ENCODE results near the gene OR10H1.
"Not testable (repeated sequence)": the region's sequence is repeated elsewhere in the genome, so short reads cannot be mapped to it uniquely, and the experiment has no call there.

The OR10H1 gene, protein sequence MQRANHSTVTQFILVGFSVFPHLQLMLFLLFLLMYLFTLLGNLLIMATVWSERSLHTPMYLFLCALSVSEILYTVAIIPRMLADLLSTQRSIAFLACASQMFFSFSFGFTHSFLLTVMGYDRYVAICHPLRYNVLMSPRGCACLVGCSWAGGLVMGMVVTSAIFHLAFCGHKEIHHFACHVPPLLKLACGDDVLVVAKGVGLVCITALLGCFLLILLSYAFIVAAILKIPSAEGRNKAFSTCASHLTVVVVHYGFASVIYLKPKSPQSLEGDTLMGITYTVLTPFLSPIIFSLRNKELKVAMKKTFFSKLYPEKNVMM

DNA sequence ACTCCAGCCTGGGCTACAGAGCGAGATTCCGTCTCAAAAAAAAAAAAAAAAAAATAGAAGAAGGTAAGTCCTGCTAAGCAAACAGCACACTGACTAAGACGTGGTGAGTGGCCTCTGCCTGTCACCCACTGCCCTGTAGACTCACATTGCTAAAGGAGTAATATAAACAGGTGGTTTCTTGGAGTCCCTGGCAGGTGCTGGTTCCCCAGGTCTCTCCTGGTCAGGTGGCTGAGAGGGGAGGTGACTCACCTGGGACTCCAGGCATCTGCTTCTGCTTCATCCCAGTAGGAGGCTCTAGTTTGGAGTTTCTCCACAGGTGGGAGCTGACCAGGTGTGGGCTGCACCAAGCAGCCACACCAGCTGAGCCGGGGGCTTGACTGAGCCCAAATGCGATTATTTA is at the start of gene OR10H1:
Gene OR10H1, minus strand, starts transcription at position 359 of the 400 bp plus-strand sequence. CDS start 7,627 bp downstream, outside the sequence.
- DNase-seq (ENCODE audit: low read depth), result no peak

GRCh38 chr19:15864824-15865223 is 49.4 kb upstream of the OR10H1 start:
- no peak for DNase-seq (ENCODE audit: low read depth)

DNA sequence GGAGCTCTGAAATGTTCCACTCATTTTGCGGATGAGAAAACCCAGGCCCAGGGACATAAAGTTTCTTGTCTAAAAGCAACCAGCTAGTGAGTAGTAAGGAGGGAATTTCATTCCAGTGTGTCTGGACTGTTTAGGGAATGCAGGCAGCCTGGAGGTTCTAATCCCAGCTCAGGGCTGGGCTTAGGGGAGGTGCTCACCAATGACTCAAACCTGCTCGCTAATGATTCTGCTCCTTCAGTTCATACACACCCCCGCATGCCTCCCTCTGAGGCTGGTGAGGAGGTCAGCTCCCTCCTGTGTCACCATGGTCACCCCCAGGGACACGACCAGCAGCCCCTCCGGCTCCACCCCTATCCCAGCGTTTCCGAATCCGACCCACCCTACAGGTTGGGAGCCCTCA is 47.8 kb upstream of the OR10H1 start:
- DNase-seq (ENCODE audit: low read depth), result no peak

DNA sequence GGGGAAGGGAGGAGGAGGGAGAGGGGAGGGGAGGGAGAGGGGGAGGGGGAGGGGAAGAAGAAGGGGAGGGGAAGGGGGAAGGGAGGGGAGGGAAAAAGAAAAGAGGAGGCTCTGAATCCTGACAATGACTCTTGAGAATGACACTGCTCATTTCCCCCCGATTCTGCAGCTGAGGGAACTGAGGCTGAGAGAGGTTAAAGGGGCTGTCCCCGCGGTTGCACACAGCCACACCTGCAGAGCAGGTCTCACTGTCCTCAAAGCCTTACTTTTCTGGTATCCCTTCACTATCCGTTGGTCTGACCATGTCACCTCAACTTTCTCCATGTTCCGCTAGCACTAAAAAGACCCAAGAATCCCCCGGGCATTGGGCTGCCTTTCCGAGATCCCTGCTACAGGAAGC is 47.0 kb upstream of the OR10H1 start:
- DNase-seq (ENCODE audit: low read depth), result no peak

DNA sequence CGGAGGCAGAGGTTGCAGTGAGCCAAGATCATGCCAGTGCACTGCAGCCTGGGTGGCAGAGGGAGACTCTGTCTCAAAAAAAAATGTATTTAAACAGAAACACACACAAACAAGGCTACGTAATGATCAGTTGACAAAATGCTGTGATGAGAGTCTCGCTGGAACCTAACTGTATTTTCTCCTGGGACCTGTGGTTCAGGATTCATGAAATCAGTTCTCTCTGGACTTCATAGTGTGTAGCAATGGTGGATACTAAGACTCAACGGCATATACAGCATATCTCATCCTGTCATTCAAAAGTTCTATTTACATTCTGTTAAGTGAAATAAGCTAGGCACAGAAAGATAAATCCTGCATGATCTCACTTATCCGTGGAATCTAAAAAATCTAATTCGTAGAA is 45.1 kb upstream of the OR10H1 start:
- no peak for DNase-seq (ENCODE audit: low read depth)

DNA sequence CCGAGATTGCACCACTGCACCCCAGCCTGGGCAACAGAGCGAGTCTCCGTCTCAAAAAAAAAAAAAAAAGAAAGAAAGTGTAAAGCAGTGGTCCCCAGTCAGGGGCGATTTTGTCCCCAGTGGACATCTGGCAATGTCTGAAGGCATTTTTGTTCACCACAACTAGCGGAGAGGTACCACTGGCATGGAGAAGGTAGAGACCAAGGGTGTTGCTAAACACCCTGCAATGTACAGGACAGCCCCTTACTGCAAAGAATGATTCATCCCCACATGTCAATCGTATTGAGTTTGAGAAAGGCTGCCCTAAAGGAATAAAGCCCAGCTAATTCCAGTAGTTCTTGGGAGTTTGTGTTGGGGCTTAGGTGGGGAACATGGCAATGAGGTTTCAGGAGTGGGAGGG is 43.7 kb upstream of the OR10H1 start:
- no peak for DNase-seq (ENCODE audit: low read depth)

DNA sequence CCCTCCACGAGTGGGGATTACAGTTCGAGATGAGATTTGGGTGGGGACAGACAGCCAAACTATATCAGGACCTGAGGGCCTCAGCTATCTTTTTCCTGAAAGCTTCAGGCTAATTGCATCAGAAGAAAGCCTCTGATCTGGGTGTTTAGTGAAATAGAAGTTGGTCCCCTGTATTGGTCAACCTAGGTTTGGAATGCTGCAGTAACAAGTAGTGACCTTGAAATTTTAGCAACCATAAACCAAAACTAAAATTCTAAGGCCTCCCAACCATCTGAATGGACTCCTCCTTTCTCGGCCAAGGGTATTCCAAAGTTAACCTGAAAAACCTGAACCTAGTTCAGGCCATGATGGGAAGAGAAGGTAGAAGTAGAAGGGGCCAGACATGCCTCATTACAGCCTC is 34.9 kb upstream of the OR10H1 start:
- DNase-seq (ENCODE audit: low read depth), result no peak

DNA sequence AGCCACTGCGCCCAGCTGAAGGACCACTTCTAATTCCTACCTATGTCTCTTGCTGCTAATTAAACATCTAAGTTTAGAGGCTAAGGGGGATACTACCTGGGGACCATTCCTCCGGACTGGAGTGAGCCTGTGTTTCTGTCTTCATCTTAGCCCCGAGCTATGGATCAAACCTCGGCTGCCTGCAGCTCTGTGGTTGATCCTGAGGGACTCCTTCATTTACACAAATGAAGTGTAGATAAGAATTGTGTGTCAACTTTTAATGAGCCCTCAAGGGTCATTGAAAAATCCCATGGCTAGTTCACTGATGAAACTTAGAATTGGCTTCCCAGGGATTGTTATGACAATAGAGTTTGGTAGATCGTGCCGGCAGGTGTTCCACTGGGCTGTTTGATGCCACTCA is 31.5 kb upstream of the OR10H1 start:
- DNase-seq (ENCODE audit: low read depth), result no peak

DNA sequence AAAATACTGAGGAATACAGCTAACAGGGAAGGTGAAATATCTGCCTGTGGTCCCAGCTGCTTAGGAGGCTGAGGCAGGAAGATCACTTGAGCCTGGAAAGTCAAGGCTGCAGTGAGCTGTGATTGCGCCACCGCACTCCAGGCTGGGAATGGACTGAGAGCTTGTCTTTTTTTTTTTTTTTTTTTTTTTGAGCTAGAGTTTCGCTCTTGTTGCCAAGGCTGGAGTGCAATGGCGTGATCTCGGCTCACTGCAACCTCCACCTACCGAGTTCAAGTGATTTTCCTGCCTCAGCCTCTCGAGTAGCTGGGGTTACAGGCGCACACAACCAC is 28.4 kb upstream of the OR10H1 start:
- DNase-seq (ENCODE audit: low read depth), result not testable (repeated sequence)

DNA sequence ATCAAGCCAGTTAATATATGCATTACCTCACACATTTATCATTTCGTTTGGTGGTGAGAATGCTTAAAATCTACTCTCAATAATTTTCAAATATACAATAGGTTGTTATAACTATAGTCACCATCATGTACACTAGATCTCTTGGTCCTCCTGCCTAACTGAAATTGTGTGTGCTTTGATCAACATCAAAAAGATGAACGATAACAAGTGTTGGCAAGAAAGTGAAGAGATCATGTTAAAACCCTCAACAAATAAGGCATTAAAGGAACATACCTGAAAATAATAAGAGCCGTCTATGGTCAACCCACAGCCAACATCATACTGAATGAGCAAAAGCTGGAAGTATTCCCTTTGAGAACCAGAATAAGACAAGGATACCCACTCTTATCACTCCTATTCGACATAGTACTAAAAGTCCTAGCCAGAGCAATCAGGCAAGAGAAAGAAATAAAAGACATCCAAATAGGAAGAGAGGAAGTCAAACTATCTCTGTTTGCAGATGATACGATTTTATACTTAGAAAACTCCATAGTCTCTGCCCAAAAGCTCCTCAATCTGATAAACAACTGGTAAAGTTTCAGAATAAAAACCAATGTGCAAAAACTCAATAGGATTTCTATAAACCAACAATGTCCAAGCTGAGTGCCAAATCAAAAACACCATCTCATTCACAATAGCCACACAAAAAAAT is 27.9 kb upstream of the OR10H1 start:
- DNase-seq (ENCODE audit: low read depth), result no peak

DNA sequence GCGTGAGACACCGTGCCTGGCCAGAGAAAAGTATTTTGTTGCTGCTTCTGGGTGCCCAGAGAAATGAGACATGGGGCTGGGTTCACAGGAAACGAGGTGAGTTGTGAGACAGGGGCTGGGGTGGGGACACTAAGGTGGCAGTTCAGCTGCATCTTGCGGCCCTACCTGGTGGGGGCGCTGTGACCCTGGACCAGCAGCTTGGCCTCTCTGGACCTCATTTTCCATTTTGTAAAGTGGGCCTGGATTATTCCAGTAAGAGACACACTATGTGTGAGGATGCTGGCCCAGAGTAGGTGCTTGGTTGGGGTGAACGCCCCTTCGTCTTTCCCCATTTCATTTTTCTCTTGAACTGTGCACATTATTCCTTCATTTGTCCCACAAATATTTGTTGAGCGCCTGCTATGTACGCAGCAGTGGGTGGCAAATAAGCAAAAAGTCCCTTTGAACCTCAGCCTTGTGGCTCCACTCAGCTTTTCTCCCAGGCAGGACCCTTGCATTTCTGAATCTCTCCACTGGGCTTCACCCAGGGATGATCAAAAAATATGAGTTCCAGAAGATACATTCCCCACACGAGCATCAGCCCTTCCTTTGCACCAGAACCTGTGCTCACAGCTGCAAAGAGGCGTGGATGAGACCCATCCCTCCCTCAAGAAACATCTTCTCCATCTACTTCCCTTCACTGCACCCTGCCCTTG is 26.6 kb upstream of the OR10H1 start:
- DNase-seq (ENCODE audit: low read depth), result no peak

DNA sequence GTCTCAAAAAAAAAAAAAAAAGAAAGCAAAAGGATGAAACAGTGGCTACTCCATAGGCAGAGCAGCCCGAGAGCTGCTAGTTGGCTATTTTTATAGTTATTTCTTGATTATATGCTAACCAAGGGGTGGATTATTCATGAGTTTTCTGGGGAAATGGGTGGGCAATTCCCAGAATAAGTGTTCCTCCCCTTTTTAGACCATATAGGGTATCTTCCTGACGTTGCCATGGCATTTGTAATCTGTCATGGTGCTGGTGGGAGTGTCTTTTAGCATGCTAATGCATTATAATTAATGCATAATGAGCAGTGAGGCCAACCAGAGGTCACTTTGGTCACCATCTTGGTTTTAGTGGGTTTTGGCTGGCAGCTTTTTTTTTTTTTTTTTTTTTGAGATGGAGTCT is 25.4 kb upstream of the OR10H1 start:
- DNase-seq (ENCODE audit: low read depth), result no peak

GRCh38 chr19:15839888-15840287 is 24.4 kb upstream of the OR10H1 start:
- DNase-seq (ENCODE audit: low read depth), result not testable (repeated sequence)

GRCh38 chr19:15838351-15838750 is 22.9 kb upstream of the OR10H1 start:
- DNase-seq (ENCODE audit: low read depth), result no peak

DNA sequence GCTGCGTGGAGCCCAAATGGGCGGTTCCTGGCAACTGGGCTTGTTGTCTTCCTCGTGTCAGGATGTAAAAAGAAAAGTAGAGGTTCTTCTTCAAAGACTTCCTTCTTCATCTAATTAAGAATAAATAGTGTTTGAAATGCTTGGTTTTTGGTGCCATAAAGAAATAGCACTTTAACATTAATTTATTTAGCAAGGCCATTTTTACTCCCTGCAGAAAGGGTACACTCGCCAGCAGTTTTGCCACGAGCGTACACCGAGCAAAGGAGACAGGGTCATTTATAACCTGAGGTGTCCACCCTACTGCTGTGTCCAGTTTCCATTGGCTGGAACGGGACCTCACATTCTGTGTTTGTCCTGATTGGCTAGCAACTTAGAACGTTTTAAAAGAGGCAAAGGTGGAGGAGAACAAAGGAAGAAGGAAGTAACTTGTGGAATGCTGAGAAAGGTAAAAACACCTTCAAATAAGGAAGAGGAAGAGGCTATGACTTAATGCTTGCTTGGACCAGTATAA is 21.8 kb upstream of the OR10H1 start:
- no peak for DNase-seq (ENCODE audit: low read depth)

DNA sequence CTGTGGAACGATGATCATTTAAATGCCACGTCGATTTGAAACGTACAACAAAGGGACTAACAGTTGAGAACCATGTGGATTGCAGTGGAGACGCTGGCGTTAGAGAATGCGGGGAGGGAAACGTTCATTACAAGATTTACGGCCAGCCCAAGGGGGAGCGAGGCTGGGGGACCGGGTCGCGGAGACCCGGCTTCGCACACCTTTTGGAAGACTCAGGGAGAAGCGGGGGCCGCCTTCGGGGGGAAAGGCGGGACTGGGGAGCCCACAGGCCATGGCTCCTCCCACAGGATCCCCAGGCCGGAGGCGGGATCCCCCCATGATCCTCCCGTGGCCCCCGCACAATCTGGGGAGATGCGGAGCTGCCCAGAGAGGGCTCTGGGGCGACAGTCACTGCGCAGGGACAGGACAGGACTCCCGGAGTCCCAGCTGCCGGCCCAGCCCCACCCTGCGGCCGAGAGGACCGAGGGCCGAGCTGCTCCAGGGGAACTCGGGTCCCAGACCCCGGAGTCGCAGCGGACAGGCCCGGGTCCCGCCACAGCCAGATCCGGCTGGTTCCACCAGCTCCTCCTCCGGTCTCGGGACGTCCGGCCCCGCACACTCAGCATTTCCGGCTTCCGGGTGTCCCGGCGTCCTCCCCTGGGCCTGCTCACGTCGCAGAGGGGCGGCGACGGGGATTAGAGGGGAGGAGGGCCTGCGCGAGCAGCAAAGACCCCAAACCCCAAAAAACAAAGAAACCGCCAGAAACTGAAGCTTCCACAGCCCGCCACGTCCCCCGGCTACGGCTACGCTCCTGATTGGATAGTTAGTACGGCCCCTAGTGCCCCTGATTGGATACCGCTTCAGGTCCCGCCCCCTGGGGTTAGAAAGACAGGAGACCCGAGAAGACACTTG is 21.1 kb upstream of the OR10H1 start:
- peak; percentile 96 for DNase-seq (ENCODE audit: low read depth)

DNA sequence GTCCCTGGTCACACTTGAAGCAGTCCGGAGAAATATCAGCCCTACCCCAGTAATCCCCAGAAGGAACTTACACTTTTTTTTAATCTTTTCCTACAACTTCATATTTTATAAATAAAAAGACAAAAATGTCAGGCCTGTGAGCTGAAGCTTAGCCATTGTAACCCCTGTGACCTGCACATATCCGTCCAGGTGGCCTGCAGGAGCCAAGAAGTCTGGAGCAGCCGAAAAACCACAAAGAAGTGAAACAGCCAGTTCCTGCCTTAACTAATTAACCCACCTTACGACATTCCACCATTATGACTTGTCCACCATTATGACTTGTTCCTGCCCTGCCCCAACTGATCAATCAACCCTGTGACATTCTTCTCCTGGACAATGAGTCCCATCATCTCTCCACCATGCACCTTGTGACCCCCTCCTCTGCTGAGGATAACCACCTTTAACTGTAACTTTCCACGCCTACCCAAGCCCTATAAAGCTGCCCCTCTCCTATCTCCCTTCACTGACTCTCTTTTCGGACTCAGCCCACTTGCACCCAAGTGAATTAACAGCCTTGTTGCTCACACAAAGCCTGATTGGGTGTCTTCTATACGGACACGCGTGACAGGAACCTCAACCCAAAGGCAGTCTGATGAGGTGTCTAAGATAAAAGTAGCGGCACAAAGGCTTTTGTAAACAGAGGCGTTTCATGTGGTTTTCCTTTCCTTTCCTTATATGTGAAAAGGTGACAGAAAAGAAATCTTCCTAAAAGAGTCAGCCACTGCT is 20.3 kb upstream of the OR10H1 start:
- DNase-seq (ENCODE audit: low read depth), result not testable (repeated sequence)

GRCh38 chr19:15834232-15834631 is 18.8 kb upstream of the OR10H1 start:
- not testable (repeated sequence) for DNase-seq (ENCODE audit: low read depth)

- no peak for DNase-seq (ENCODE audit: low read depth)
Measured at GRCh38 chr19:15831626-15832025, 16.2 kb upstream of the OR10H1 start.

GRCh38 chr19:15829786-15830185 is 14.3 kb upstream of the OR10H1 start:
- DNase-seq (ENCODE audit: low read depth), result no peak

- no peak for DNase-seq (ENCODE audit: low read depth)
Measured at GRCh38 chr19:15829306-15829698, 13.8 kb upstream of the OR10H1 start.
